Liver (tissue), 3 donors: Measurements from ENCODE around the gene MEF2A.
"Not testable (repeated sequence)": the region's sequence is repeated elsewhere in the genome, so short reads cannot be mapped to it uniquely, and the experiment has no call there.

Experiments used
- ATF3 ChIP-seq: IDR thresholded peaks from 2 replicates; pipeline ENCODE4 v1.6.1; 2016; ENCODE audit warnings: antibody characterized with exemption
- CTCF ChIP-seq: fragments of 150-350 bp; IDR thresholded peaks from 2 replicates; pipeline ENCODE4 v1.5.1; 2017; ENCODE audit warnings: improper control_type of control experiment, low read depth, low read length; ENCODE audit not compliant: missing input control
- GABPA ChIP-seq, 2 donors: IDR thresholded peaks in 1 of 2; conservative IDR thresholded peaks in 1 of 2; 2 replicates each; pipeline ENCODE4 v1.6.1; 2016; ENCODE audit warnings: antibody characterized with exemption in 2 of 2, mild to moderate bottlenecking in 1 of 2, moderate library complexity in 1 of 2
- MAX ChIP-seq: IDR thresholded peaks from 2 replicates; pipeline ENCODE4 v1.6.1; 2016; ENCODE audit warnings: antibody characterized with exemption
- REST ChIP-seq: IDR thresholded peaks from 2 replicates; pipeline ENCODE4 v1.6.1; 2016; ENCODE audit warnings: antibody characterized with exemption, mild to moderate bottlenecking
- RXRA ChIP-seq, 2 donors: IDR thresholded peaks; 2 replicates each; pipeline ENCODE4 v1.6.1; 2017 to 2018; ENCODE audit warnings: antibody characterized with exemption in 2 of 2, mild to moderate bottlenecking in 1 of 2
- SP1 ChIP-seq: IDR thresholded peaks from 2 replicates; pipeline ENCODE4 v1.6.1; 2018; ENCODE audit warnings: antibody characterized with exemption, mild to moderate bottlenecking
- TAF1 ChIP-seq: conservative IDR thresholded peaks from 2 replicates; pipeline ENCODE4 v1.6.1; 2016; ENCODE audit warnings: antibody characterized with exemption, mild to moderate bottlenecking
- donor health status: healthy.
- donor health status: healthy.

GRCh38 chr15:99666073-99666472, 100.3 kb downstream of the MEF2A start:
- TF ChIP-seq REST; MAX; RXRA (IDR thresholded peaks at IDR 0.05); TAF1; SP1; ATF3; CTCF; GABPA (IDR thresholded peaks at IDR 0.05 in 1 of 2, conservative IDR thresholded peaks at IDR 0.05 in 1 of 2): not testable (repeated sequence)
